Loucy (cell line): Measurements from ENCODE around the gene OSBPL2.

Experiments used
- H2AFZ ChIP-seq: fragments of 200-600 bp; sonication (generic); 2 replicates; pipeline ENCODE4 v1.6.0; 2016; ENCODE audit warnings: antibody characterized with exemption, mild to moderate bottlenecking, low read length, moderate library complexity
- H3F3A ChIP-seq: fragments of 200-600 bp; 2 replicates; pipeline ENCODE4 v1.6.0; 2016; ENCODE audit warnings: antibody characterized with exemption, low read depth, mild to moderate bottlenecking
- H3K27me3 ChIP-seq: fragments of 200-600 bp; sonication (generic); 2 replicates; pipeline ENCODE4 v1.6.1; 2014; ENCODE audit warnings: low read length, mild to moderate bottlenecking; ENCODE audit not compliant: insufficient read depth, poor library complexity, severe bottlenecking
- H3K36me3 ChIP-seq: fragments of 200-600 bp; sonication (generic); 2 replicates; pipeline ENCODE4 v1.6.1; 2016; ENCODE audit warnings: low read length; ENCODE audit not compliant: insufficient read depth
- H3K4me1 ChIP-seq: fragments of 200-600 bp; sonication (generic); 2 replicates; pipeline ENCODE4 v1.5.1; 2014; ENCODE audit warnings: low read length, mild to moderate bottlenecking; ENCODE audit not compliant: insufficient read depth, poor library complexity, severe bottlenecking
- H3K4me2 ChIP-seq: fragments of 200-600 bp; sonication (generic); 2 replicates; pipeline ENCODE4 v1.6.0; 2014; ENCODE audit warnings: antibody characterized with exemption, low read length, low read depth, mild to moderate bottlenecking; ENCODE audit not compliant: poor library complexity, severe bottlenecking
- H3K4me3 ChIP-seq: fragments of 200-600 bp; sonication (generic); 2 replicates; pipeline ENCODE4 v1.5.1; 2014; ENCODE audit warnings: low read length, mild to moderate bottlenecking, mixed read lengths; ENCODE audit not compliant: poor library complexity, severe bottlenecking
- H3K79me2 ChIP-seq: fragments of 200-600 bp; sonication (generic); 2 replicates; pipeline ENCODE4 v1.6.1; 2014; ENCODE audit warnings: low read length; ENCODE audit not compliant: insufficient read depth
- H3K9ac ChIP-seq: fragments of 200-600 bp; sonication (generic); 2 replicates; pipeline ENCODE4 v1.6.0; 2014; ENCODE audit warnings: mild to moderate bottlenecking, low read depth, low read length, moderate library complexity; ENCODE audit not compliant: poor library complexity, severe bottlenecking
- H3K9me2 ChIP-seq: fragments of 200-600 bp; sonication (generic); replicated peaks from 2 replicates; pipeline ENCODE4 v1.6.1; 2016; ENCODE audit warnings: low read depth, low read length, mixed read lengths
- H3K9me3 ChIP-seq: fragments of 200-600 bp; sonication (generic); 2 replicates; pipeline ENCODE4 v1.6.1; 2014; ENCODE audit warnings: mild to moderate bottlenecking, antibody characterized with exemption, low read length, low read depth; ENCODE audit not compliant: insufficient read depth
- H4K20me1 ChIP-seq: fragments of 200-600 bp; sonication (generic); 2 replicates; pipeline ENCODE4 v1.6.0; 2014; ENCODE audit warnings: antibody characterized with exemption, low read length, mild to moderate bottlenecking; ENCODE audit not compliant: insufficient read depth, poor library complexity, severe bottlenecking
- EZH2phosphoT487 ChIP-seq: fragments of 200-600 bp; IDR thresholded peaks from 2 replicates; pipeline ENCODE4 v1.6.1; 2018; ENCODE audit warnings: antibody characterized with exemption, mild to moderate bottlenecking, moderate library complexity, borderline replicate concordance
- TF ChIP-seq, protein P1 (sequence below): fragments of 200-600 bp; sonication (generic); conservative IDR thresholded peaks from 2 replicates; pipeline ENCODE4 v1.5.1; 2014; ENCODE audit warnings: mild to moderate bottlenecking, antibody characterized with exemption, low read length

OSBPL2 gene

GRCh38 chr20:62315773-62316172, 77.5 kb downstream of the OSBPL2 start:
- Histone ChIP-seq H3K4me1 (no peaks in the 10 kb centered on the region), H3K9ac (no peak overlapping the region), H3F3A (no peaks in the 10 kb centered on the region), H4K20me1 (no peaks in the 10 kb centered on the region), H3K79me2 (no peaks in the 10 kb centered on the region), H3K36me3 (no peaks in the 10 kb centered on the region), H3K27me3 (no peaks in the 10 kb centered on the region), H3K4me3 (no peak overlapping the region), H3K9me2 (no peaks in the 10 kb centered on the region), H2AFZ (no peak overlapping the region), H3K9me3 (no peaks in the 10 kb centered on the region), H3K4me2 (no peak overlapping the region)
- TF ChIP-seq EZH2phosphoT487 = no peak
- TF ChIP-seq, protein P1, sequence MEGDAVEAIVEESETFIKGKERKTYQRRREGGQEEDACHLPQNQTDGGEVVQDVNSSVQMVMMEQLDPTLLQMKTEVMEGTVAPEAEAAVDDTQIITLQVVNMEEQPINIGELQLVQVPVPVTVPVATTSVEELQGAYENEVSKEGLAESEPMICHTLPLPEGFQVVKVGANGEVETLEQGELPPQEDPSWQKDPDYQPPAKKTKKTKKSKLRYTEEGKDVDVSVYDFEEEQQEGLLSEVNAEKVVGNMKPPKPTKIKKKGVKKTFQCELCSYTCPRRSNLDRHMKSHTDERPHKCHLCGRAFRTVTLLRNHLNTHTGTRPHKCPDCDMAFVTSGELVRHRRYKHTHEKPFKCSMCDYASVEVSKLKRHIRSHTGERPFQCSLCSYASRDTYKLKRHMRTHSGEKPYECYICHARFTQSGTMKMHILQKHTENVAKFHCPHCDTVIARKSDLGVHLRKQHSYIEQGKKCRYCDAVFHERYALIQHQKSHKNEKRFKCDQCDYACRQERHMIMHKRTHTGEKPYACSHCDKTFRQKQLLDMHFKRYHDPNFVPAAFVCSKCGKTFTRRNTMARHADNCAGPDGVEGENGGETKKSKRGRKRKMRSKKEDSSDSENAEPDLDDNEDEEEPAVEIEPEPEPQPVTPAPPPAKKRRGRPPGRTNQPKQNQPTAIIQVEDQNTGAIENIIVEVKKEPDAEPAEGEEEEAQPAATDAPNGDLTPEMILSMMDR = no peak

GRCh38 chr20:62316331-62317166, 78.2 kb downstream of the OSBPL2 start:
- Histone ChIP-seq H3K4me3 (no peak overlapping the region), H3F3A (no peaks in the 10 kb centered on the region), H4K20me1 (no peaks in the 10 kb centered on the region), H3K79me2 (no peaks in the 10 kb centered on the region), H2AFZ (no peak overlapping the region), H3K27me3 (no peaks in the 10 kb centered on the region), H3K4me1 (no peaks in the 10 kb centered on the region), H3K9me2 (no peaks in the 10 kb centered on the region), H3K9me3 (no peaks in the 10 kb centered on the region), H3K36me3 (no peaks in the 10 kb centered on the region), H3K9ac (no peak overlapping the region), H3K4me2 (no peak overlapping the region)
- TF ChIP-seq, protein P1 = no peak
- no peak for TF ChIP-seq EZH2phosphoT487

- Histone ChIP-seq H3F3A (no peaks in the 10 kb centered on the region), H3K27me3 (no peaks in the 10 kb centered on the region), H3K79me2 (no peaks in the 10 kb centered on the region), H3K9me2 (no peaks in the 10 kb centered on the region), H4K20me1 (no peaks in the 10 kb centered on the region), H3K4me1 (no peaks in the 10 kb centered on the region), H3K9ac (no peak overlapping the region), H3K4me2 (no peak overlapping the region), H2AFZ (no peak overlapping the region), H3K4me3 (no peak overlapping the region), H3K36me3 (no peaks in the 10 kb centered on the region), H3K9me3 (no peaks in the 10 kb centered on the region)
- TF ChIP-seq EZH2phosphoT487 = no peak
- TF ChIP-seq, protein P1 = no peak
These were observed 78.9 kb downstream of the OSBPL2 start for GRCh38 chr20:62317167-62317655.
